Measurements from ENCODE around the gene SEPTIN3. TPM values are rescaled to one million over a fixed set of nuclear protein-coding genes. Genes with fewer than 3 reads are reported as not detected.

Gene SEPTIN3
- total and polyA plus RNA-seq, 10 of the 15 experiments (the other 5 are each of a cell fraction or from before 2014, with no cell fraction given): 0.05 to 3.1 (median 0.87) TPM

GRCh38 chr22:41922940-41923594 lies 46.2 kb upstream of the SEPTIN3 start (continued):
- no peak for TF ChIP-seq ZBTB4 (CRISPR knock-in tag; IDR thresholded peaks at IDR 0.05)
- TF ChIP-seq BMI1 (IDR thresholded peaks at IDR 0.05; ENCODE audit: borderline replicate concordance): no peak
- no peak for TF ChIP-seq MTA2 (IDR thresholded peaks at IDR 0.05; ENCODE audit: low read depth)
- TF ChIP-seq, protein P1, sequence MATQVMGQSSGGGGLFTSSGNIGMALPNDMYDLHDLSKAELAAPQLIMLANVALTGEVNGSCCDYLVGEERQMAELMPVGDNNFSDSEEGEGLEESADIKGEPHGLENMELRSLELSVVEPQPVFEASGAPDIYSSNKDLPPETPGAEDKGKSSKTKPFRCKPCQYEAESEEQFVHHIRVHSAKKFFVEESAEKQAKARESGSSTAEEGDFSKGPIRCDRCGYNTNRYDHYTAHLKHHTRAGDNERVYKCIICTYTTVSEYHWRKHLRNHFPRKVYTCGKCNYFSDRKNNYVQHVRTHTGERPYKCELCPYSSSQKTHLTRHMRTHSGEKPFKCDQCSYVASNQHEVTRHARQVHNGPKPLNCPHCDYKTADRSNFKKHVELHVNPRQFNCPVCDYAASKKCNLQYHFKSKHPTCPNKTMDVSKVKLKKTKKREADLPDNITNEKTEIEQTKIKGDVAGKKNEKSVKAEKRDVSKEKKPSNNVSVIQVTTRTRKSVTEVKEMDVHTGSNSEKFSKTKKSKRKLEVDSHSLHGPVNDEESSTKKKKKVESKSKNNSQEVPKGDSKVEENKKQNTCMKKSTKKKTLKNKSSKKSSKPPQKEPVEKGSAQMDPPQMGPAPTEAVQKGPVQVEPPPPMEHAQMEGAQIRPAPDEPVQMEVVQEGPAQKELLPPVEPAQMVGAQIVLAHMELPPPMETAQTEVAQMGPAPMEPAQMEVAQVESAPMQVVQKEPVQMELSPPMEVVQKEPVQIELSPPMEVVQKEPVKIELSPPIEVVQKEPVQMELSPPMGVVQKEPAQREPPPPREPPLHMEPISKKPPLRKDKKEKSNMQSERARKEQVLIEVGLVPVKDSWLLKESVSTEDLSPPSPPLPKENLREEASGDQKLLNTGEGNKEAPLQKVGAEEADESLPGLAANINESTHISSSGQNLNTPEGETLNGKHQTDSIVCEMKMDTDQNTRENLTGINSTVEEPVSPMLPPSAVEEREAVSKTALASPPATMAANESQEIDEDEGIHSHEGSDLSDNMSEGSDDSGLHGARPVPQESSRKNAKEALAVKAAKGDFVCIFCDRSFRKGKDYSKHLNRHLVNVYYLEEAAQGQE (IDR thresholded peaks at IDR 0.05; ENCODE audit: low read depth, low read length): no peak
- peak; percentile 28; the same call in 1 of the 2 replicates for TF ChIP-seq BACH1 (IDR thresholded peaks at IDR 0.05; ENCODE audit: borderline replicate concordance)
- no peak for TF ChIP-seq MAX (IDR thresholded peaks at IDR 0.05; ENCODE audit: low read depth, low read length)
- TF ChIP-seq NFYA (IDR thresholded peaks at IDR 0.05; ENCODE audit: borderline replicate concordance, low read depth, low read length): no peak
- 0 out of 2 replicates have a peak, but pooled peaks have one; percentile 14 for TF ChIP-seq WRNIP1 (IDR thresholded peaks at IDR 0.05; ENCODE audit: borderline replicate concordance, low read depth, low read length)
- no peak for TF ChIP-seq RUNX3 (IDR thresholded peaks at IDR 0.05; ENCODE audit: low read length)
- no peak for TF ChIP-seq SMAD5 (IDR thresholded peaks at IDR 0.05; ENCODE audit: low read depth)
- peak; percentile 47; the same call in 1 of the 2 replicates for TF ChIP-seq NR2F1 (conservative IDR thresholded peaks at IDR 0.05)
- TF ChIP-seq KLF5 (IDR thresholded peaks at IDR 0.05; ENCODE audit: partially characterized antibody): no peak
- TF ChIP-seq, protein P2, sequence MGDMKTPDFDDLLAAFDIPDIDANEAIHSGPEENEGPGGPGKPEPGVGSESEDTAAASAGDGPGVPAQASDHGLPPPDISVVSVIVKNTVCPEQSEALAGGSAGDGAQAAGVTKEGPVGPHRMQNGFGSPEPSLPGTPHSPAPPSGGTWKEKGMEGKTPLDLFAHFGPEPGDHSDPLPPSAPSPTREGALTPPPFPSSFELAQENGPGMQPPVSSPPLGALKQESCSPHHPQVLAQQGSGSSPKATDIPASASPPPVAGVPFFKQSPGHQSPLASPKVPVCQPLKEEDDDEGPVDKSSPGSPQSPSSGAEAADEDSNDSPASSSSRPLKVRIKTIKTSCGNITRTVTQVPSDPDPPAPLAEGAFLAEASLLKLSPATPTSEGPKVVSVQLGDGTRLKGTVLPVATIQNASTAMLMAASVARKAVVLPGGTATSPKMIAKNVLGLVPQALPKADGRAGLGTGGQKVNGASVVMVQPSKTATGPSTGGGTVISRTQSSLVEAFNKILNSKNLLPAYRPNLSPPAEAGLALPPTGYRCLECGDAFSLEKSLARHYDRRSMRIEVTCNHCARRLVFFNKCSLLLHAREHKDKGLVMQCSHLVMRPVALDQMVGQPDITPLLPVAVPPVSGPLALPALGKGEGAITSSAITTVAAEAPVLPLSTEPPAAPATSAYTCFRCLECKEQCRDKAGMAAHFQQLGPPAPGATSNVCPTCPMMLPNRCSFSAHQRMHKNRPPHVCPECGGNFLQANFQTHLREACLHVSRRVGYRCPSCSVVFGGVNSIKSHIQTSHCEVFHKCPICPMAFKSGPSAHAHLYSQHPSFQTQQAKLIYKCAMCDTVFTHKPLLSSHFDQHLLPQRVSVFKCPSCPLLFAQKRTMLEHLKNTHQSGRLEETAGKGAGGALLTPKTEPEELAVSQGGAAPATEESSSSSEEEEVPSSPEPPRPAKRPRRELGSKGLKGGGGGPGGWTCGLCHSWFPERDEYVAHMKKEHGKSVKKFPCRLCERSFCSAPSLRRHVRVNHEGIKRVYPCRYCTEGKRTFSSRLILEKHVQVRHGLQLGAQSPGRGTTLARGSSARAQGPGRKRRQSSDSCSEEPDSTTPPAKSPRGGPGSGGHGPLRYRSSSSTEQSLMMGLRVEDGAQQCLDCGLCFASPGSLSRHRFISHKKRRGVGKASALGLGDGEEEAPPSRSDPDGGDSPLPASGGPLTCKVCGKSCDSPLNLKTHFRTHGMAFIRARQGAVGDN (IDR thresholded peaks at IDR 0.05): 0 out of 2 replicates have a peak, but pooled peaks have one; percentile 10
- peak; percentile 53 for TF ChIP-seq POLR2AphosphoS5 (IDR thresholded peaks at IDR 0.05; ENCODE audit: low read length)

All from GM12878 (cell line).